ENCODE results near the gene MGARP.
"Not testable (repeated sequence)": the region's sequence is repeated elsewhere in the genome, so short reads cannot be mapped to it uniquely, and the experiment has no call there.

Gene MGARP

GRCh38 chr4:139295206-139295941 lies 15.3 kb upstream of the MGARP start:
- peak; percentile 100 for DNase-seq

- DNase-seq: no peak
Observed at GRCh38 chr4:139286186-139286698, 6.2 kb upstream of the MGARP start.

GRCh38 chr4:139282721-139283075 lies 2.7 kb upstream of the MGARP start:
- no peak for DNase-seq

GRCh38 chr4:139282065-139282720 lies 2.2 kb upstream of the MGARP start:
- no peak for DNase-seq

- DNase-seq: no peak
Observed at GRCh38 chr4:139278912-139279759, 889 bp downstream of the MGARP start.

- DNase-seq: no peak
Observed at GRCh38 chr4:139278485-139278884, 1.5 kb downstream of the MGARP start.

- DNase-seq: no peak
Observed at GRCh38 chr4:139275281-139275735, 4.7 kb downstream of the MGARP start.

- no peak for DNase-seq
Observed at GRCh38 chr4:139274790-139275189, 5.2 kb downstream of the MGARP start.

- no peak for DNase-seq
Observed at GRCh38 chr4:139273835-139274234, 6.2 kb downstream of the MGARP start.

- no peak for DNase-seq
Observed at GRCh38 chr4:139267301-139267700, 12.7 kb downstream of the MGARP start.

- DNase-seq: peak; percentile 57
Observed at GRCh38 chr4:139266583-139267257, 13.3 kb downstream of the MGARP start.

- DNase-seq: no peak
Observed at GRCh38 chr4:139266208-139266582, 13.8 kb downstream of the MGARP start.

- DNase-seq: no peak
Observed at GRCh38 chr4:139265654-139266053, 14.4 kb downstream of the MGARP start.

- no peak for DNase-seq
Observed at GRCh38 chr4:139256349-139256748, 23.7 kb downstream of the MGARP start.

- not testable (repeated sequence) for DNase-seq
Observed at GRCh38 chr4:139255581-139255980, 24.4 kb downstream of the MGARP start.

- DNase-seq: no peak
Observed at GRCh38 chr4:139253713-139254112, 26.3 kb downstream of the MGARP start.

- DNase-seq: no peak
Observed at GRCh38 chr4:139253046-139253445, 27.0 kb downstream of the MGARP start.

- no peak for DNase-seq
Observed at GRCh38 chr4:139247700-139248238, 32.3 kb downstream of the MGARP start.

- no peak for DNase-seq
Observed at GRCh38 chr4:139247241-139247640, 32.8 kb downstream of the MGARP start.

GRCh38 chr4:139246166-139246565 lies 33.9 kb downstream of the MGARP start:
- no peak for DNase-seq

GRCh38 chr4:139245590-139245989 lies 34.4 kb downstream of the MGARP start:
- DNase-seq: no peak

All from stimulated activated CD4-positive, alpha-beta T cell treated with anti-CD3 and anti-CD28 coated beads, Interleukin-12 subunit alpha, Interleukin-12 subunit beta, amount 100 ng/mL, for 4 hours (primary cell).